HG03045 (cell line): ENCODE results near the gene SPECC1.
"Not testable (repeated sequence)": the region's sequence is repeated elsewhere in the genome, so short reads cannot be mapped to it uniquely, and the experiment has no call there.

ENCODE experiments used
- ATAC-seq: cut with Tn5 transposase; IDR thresholded peaks from one replicate; pipeline ENCODE4 v1.9.1; 2021; ENCODE audit warnings: mild to moderate bottlenecking, moderate library complexity; ENCODE audit not compliant: unreplicated experiment

SPECC1 gene

DNA sequence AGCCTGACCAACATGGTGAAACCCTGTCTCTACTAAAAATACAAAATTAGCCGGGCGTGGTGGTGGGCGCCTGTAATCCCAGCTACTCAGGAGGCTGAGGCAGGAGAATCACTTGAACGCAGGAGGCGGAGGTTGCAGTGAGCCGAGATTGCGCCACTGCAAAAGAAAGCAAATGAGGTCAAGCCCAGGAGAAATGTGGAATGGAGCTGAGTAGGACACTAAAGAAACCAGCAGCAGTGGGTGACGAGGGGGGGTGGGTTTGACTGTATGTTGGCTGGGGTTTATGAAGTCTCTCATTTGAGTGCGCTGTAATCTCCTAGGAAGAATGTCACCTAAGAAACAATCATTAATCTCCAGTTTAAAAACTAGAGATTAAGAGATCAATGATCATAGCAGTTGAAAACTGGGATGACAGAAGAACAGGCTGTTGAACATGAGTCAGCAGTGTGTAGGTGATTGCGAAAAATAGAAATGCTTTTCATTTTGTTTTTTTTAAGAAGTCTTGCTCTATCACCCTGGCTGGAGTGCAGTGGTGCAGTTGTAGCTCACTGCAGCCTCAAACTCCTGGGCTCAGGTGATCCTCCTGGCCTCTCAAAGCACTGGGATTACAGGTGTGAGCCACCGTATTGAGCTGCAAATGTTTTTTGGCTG is 218.7 kb downstream of the SPECC1 start:
- not testable (repeated sequence) for ATAC-seq

DNA sequence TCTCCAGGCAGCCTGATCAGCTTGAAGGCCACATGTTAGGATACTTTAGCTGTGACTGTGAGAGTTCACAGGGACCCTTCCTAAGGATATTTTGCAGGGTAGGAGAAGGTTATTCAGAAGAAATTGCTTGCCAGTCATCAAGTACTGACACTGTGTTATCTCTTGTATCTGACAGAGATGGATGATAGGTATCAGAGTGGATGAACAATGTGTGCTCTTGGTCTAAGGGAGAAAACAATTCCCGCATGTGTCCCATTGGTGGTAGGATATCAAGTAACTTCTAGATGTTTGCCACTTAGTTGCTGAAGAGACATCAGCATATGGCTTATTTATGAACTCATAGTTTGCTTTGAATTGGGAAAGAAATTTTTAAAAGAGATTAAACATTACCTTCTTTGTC is 219.3 kb downstream of the SPECC1 start:
- no peak for ATAC-seq

DNA sequence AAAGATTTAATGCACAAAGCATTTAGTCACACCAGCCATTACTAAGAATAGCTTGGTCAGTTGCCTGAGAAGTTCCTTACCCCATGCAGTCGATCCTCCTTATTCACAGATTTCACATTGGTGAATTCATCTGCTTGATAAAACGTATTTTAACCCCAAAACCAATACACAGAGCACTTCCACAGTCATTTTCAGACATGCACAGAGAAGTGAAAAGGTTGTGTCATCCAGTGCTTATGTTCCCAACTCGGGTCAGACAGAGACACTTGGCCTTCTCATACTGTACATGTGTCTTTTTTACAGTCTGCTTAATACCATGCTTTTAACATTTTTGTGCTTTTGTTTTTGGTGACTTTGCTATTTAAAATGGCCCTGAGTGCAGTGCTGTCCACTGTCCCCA is 219.7 kb downstream of the SPECC1 start:
- ATAC-seq: no peak

DNA sequence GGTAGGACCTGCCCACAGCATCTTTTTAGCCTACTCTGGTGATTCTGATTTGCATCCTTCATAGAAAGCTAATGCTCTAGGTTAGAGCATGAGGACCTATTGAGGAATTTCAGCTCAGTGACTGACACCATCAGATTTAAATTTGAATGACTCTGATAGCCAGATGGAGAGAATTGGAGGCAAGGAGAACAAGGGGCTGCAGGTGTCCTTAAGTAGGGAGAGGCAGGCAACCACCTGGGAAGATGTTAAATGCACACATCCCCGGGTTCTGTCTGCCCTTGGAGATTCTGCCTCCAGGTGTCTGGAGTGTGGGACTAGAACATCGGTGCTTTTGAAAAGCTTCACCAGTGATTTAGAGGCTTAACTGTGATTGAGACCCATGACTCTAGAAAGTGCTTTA is 221.8 kb downstream of the SPECC1 start:
- ATAC-seq: no peak

DNA sequence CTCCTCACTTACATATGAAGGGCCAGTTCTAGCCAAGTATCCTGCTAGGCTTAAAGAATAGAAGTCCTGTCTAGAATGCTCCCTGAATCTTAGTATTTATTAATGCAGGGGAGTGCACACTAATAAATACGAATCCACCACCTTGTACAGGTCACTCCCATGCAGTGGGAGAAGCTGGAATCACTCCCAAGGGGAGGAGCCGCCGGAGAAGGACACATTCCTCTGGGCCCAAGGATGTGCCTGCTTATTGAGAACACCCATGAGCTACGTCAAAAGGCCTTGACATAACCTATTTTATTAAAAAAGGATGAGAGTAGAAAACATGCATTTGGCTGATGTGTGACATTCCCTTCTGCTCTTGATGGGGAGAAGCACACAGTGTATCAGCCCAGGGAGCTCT is 223.5 kb downstream of the SPECC1 start:
- ATAC-seq: no peak

DNA sequence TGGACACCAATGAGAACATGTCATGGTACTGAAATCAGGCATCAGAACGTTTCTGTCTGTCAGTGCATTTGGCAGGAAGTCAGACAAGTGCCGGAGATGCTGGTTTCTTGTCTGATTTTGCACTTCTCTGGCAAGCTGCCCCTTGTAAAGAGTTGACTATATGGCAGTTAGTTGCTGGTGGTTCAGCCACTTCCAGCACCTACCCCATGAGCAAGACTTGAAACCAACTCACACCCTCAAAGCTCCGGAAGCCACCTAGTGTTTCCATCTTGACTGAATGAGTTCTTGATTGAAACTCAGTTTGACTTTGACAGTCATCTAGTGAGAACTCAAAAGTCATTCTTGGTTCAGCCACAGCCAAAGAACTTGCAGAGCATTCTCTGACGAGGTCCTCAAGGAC is 225.1 kb downstream of the SPECC1 start:
- ATAC-seq: no peak

DNA sequence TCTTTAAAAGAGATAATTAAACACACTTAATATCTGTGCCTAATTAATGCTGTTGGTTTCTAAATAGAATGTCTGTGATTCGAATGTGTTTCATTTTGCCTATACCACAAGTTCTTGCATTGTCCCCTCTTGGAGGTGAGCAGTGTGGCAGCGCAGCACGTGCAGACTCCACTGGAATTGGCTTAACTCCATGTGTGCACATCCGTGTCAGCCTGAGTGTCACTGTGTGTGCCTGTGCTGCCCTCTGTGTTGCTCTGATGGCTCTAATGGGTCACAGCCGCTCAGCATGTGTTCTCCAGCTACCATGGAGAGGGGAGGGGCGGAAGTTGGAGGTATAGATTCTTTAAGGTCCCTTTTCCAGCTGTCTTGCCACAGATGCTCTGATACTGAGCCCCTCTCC is 226.6 kb downstream of the SPECC1 start:
- no peak for ATAC-seq

DNA sequence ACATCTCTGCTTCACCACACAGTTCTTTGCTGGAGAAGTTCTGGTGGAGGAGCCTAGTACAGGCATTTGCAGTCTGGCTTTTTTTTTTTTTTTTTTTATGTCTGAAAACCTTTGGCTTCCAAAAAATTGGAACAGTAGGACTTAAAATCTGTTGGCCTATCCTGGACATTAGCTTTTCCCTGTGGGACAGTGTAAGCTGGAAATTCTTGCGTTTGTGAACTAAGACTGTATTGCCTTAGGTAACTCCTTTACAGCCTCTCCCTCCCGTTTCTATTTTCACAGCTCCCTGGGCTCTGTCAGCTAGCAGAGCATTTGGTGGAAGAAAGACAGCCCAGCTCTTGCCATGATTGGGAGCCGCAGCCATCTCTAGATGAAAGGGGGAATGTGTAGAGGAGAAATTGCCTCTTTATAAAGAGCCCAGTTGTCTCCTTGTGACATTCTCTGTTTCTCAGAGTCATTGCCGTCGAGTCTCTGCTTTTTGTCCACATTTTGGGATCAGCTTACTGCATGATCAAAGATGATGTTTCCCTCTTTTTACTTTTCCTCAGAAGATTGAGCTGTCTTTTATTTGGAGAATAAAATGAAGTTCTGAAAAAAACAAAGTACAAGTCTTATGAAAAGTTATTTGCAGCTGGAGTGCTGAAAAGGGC is 227.5 kb downstream of the SPECC1 start:
- ATAC-seq: no peak

DNA sequence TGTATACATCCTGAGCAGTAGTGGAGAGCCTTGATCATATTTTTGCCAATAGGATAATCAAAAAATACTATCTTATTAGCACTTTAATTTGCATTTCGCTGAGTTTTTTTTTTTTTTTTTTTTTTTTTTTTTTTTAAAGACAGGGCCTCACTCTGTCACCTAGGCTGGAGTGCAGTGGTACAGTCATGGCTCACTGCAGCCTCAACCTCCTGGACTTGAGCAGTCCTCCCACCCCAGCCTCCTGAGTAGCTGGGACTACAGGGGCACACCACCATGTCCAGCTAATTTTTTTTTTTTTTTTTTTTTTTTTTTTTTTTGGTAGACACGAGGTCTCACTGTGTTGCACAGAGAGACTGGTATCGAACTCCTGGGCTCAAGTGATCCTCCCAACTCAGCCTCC is 230.6 kb downstream of the SPECC1 start:
- not testable (repeated sequence) for ATAC-seq

DNA sequence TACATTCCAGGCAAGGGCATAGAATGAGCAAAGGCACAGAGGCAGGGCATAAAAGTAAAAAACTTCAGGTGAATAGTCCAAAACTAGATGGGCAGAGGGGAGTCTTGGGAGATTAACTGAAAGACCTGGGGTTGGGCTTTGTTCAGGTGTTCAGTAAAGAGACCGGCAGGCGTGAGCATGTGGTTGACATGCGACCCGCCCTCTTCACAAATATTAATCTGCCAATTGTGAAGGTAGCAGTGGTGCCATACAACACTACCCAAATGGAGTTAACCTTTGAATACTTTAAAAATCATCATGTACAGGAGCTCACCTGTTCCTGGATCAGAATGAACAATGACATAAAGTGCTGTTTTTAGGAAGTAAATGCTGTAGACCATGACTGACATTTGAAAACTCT is 232.7 kb downstream of the SPECC1 start:
- ATAC-seq: no peak

DNA sequence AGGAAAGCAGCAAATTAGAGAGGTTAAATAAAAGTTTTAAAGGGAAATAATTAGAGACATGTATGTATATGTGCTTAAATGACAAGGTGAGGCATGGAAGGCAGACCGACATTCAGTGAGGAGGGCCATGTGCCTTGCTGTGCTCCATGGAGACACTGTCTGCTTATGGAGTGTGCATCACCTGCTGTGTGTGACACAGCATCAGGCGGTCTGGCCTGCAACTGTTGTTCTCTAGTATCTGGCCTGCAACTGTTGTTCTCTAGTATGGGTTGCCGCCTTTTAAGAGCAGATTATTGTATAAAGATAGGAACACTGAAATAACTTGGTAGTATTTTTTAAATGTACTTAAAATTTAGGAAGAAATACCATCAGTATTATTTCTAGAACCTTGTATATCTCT is 233.1 kb downstream of the SPECC1 start:
- no peak for ATAC-seq

DNA sequence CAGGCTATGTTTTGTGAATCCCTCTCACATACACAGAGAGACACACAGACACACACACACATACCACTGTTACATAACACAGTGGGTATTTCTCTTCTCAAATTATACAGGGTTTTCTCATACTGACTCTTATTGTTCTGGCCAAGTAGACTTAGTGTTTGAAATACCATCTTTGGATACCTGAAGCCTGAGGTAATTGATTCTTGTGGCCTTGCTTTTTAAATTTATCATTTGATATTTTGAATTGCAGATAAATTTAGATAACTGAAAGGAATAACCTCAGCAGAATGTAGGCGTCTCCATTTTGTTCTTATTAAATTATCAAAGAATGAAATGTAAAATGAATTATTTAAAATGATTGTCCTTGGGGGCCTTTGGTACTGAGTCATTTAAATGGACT is 234.4 kb downstream of the SPECC1 start:
- no peak for ATAC-seq

DNA sequence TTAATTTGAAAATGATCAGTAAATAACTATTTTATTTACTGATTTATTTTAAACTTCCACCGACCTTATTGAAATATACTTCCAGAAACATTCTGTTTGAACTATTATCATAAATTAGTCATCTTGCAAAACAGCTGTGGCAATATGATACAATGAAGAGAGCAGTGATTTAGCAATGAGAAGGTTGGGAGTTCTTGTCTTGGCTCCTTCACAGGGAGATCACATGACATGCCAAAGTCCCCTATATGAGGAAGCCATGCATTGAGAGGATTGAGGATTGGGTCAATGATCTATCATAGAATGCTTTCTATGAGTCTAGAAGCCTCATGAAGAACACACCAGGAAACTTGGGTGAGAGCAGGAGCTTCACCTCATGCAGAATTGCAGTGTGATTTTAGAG is 235.5 kb downstream of the SPECC1 start:
- no peak for ATAC-seq

DNA sequence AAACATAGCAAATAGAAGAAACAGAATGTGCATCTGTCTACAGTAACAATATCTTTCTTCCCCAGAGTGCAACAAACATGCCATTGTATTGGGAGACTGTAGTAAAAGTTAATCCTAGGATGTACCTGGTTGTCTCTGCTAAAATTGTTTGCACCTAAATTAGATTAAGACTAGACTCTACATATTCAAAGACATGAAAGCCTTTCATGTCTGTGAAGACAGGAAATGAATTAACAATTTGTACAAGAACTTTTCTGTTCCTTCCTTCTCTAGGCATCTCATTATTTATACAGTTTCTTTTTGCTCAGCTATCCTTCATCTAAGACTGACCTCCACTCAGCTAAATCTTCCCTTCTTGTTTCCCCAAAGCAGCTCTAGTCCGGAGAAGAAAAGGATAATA is 237.5 kb downstream of the SPECC1 start:
- ATAC-seq: no peak

DNA sequence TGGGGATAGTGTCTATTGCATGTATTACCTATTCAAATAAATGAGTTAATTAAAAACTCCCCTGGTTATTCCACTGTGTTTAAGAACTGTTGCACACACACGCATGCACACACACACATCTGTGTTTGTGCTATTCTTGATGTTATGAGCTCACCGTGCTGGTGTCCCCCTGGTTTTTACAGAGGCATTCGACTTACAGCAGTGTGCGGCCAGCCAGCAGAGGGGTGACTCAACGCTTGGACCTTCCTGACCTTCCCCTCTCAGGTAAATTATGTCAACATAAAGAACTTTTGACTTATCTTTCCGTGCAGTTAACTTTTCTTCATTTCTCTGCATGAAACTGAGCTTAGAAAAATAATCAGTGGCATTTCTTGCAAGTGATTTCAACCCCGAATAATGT is 244.2 kb downstream of the SPECC1 start:
- ATAC-seq: no peak

DNA sequence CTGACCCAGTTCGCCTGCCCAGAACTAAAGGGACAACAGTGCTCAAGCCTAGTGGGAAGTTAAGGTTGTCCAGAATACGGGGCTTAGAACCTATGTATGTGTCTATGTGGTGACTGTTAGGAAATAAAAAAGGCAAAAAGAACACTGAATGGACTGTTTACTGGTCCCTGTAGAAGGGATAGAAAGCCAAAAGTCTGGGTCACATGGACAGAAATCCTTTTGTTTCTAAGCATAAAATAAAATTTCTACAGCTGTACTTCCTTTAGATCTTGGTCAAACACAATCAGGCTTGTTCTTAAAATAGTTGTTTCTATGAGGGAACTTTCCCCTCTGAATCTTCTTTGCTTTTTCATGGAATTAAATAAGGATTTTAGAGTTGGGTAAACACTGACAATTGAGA is 245.4 kb downstream of the SPECC1 start:
- ATAC-seq: no peak

DNA sequence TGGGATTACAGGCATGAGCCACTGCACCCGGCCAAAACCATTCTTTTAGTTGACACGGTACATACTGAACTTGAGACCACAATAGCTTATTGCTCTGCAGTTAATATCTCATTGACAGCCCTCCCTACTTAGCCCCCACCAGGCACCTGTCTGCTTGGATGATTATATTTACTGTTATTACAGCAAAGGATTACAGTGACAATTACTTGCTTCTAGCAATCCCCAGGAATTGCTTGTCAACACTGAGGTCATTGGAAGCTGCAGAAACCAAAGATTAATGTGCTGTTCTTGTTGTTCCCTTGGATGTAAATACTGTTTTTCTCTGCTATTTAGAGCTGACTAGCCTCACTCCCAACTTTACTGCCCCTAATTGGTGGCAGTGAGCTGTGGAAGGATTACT is 247.0 kb downstream of the SPECC1 start:
- ATAC-seq: no peak

DNA sequence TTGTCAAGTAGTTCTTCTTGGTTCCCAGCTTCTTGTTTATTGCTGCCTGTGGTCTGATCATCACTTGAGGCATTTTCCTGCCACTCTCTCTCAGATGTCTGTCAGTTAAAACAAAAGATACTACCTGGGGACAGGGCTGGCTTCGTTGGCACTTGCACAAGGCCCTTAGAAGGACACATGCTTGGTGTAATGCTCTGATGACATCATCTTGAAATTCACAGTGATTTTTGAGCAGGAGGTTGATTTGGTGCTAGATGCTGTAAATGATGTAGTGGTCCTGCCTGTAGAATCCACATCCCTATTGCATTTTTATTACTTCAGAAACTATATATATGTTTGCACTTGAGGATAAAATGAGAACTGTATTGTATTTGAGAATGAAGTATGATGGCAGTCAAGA is 247.8 kb downstream of the SPECC1 start:
- ATAC-seq: no peak

DNA sequence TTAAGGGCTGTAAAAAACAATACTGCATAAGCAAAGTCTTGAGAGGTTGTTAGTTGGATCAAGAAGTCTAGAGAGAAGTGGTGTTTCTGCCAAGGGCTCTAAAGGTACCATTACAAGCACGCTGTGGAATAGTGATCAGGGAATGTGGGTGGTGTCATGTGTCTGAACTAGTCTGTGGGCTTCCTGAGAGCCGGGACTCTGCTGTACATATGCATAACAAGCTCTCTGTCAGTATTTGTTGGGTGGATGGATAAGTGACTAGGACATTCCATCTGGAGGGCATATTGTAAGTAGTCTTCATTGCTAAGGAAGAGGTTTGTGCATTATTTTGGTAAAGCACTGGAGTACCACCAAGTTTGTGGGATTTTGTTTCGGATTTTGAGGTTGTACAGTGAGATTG is 248.6 kb downstream of the SPECC1 start:
- ATAC-seq: no peak

DNA sequence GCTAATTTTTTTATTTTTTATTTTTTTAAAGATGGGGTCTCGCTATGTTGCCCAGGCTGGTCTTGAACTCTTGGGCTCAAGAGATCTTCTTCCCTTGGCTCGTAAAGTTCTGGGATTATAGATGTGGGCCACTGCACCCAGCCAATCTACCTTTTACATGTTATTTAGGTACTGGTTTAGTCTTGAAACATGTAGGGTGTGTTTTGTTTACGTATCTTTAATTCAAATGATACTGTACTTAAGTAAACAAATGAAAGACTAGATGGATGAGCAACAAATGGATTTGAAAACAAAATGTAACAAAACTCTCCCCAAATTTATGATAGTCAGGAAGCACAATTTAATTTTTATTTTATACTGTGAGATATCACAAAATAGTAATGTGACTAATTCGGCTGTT is 250.5 kb downstream of the SPECC1 start:
- no peak for ATAC-seq

DNA sequence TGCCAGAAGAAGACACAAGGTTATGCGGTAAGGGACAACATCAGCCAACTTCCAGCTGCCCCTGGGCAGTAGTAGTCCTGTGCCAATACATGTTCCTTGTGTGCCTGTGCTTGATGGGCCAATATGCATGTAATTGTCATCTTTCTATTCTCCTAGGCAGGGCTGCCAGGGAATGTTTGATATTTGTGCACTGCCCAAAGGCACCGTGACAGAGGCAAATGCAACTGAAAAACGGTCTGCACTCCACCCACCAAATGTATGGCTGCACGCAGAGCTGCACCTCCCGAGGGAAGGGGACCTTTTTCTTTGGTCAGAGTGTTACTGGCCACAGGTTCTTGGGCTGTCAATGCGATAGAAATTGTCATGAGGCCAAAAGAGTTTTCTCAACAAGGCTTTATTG is 251.1 kb downstream of the SPECC1 start:
- no peak for ATAC-seq

DNA sequence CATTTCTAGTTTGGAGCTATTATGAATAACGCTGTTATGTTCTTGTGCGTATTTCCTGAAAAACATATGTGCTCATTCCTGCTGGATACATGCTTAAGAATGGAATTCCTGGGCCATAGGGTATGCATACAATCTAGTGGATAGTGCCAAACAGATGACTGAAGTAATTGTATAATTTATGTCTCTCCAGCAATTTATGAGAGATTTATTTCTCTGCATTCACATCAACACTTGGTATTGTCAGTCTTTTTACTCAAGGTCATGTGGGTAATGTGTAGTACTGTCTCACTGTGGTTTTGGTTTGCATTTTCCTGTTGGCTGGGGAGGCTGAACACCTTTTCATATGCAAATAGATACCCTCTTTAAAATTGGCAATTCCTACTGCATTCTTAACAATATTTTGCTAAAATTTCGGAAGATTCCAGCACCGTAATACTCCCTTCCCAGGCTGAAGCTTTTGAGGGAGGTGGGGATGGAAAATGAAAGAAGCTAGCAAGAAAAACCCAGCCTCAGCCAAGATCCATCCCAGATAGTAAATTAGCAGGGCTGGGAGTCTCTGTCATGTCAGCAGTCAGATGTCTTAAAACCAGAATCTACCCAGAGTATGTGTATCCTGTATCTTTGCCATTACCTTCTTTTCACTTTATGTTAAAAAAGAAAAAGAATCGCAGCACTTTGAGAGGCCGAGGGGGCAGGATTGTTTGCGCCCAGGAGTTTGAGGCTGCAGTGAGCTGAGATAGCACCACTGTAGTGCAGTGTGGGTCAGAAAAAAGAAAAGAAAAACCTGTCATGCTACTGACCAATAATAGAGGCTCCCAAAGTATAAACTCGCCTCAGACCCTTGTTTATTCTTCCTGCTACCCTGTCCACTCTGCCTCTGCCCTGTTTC is 253.3 kb downstream of the SPECC1 start:
- ATAC-seq: no peak
